HepG2 (cell line): ENCODE results near the gene ZNF548. TPM values are rescaled to one million over a fixed set of nuclear protein-coding genes. Genes with fewer than 3 reads are reported as not detected.

Source experiments
- ATAC-seq: fragments of 200-7000 bp; cut with Tn5 transposase; 3 replicates; pipeline ENCODE4 v1.9.1; 2020; ENCODE audit warnings: mild to moderate bottlenecking, moderate library complexity
- BruUV-seq: library from RNA; stranded (reverse); fragments of 400-500 nt; replicated peaks from 2 replicates; lab custom pipeline; 2021; lab: Mats Ljungman, UMichigan
- CTCF ChIA-PET: fragments of 300-600 bp; formaldehyde crosslinking; extraction: SDS; loops from one replicate; lab custom pipeline; 2021; ENCODE audit warnings: low total read pairs, inconsistent platforms, low intra/inter-chr PET ratio; lab: Yijun Ruan, JAX
- POLR2A ChIA-PET: fragments of 350-600 bp; sonication (Branson Sonifier 250); formaldehyde crosslinking; loops from one replicate; lab custom pipeline; 2020; ENCODE audit warnings: antibody characterized with exemption, inconsistent platforms; lab: Yijun Ruan, JAX
- DNase-seq: peaks from one replicate; pipeline ENCODE4 v3.0.0-alpha.2; 2015; ENCODE audit warnings: low spot score
- FAIRE-seq: peaks from 3 replicates; lab custom pipeline; 2011; peaks lifted over from hg19 to GRCh38; lab: Jason Lieb, UNC
- H2AFZ ChIP-seq: one replicate; pipeline ENCODE4 v1.6.1; 2011; ENCODE audit warnings: low read length, inconsistent platforms
- H3K27ac ChIP-seq: fragments of 300-600 bp; 3 replicates; pipeline ENCODE4 v1.8.0; 2011; ENCODE audit warnings: mixed run types, mild to moderate bottlenecking, mixed read lengths, low read length, inconsistent platforms; ENCODE audit not compliant: insufficient read depth; ENCODE audit errors: extremely low read length
- H3K27me3 ChIP-seq, 2 experiments: fragments of 200-600 bp in 1 of 2; 2 replicates in 1 of 2; 3 replicates in 1 of 2; pipeline versions ENCODE4 v1.6.0 to v1.8.0; 2011; ENCODE audit warnings: low read length in 2 of 2, mild to moderate bottlenecking in 2 of 2, moderate library complexity in 2 of 2, inconsistent platforms in 1 of 2; ENCODE audit not compliant: insufficient read depth in 2 of 2, control insufficient read depth in 1 of 2
- H3K36me3 ChIP-seq, 2 experiments: fragments of 200-600 bp in 1 of 2; replicated peaks in 1 of 2; 2 replicates in 1 of 2; 3 replicates in 1 of 2; pipeline versions ENCODE4 v1.5.1 to v1.8.0; 2011; ENCODE audit warnings: low read length in 2 of 2, inconsistent platforms in 1 of 2; ENCODE audit not compliant: insufficient read depth in 2 of 2, control insufficient read depth in 1 of 2
- H3K4me1 ChIP-seq: 2 replicates; pipeline ENCODE4 v1.5.1; 2012; ENCODE audit warnings: low read length, inconsistent platforms; ENCODE audit not compliant: insufficient read depth
- H3K4me2 ChIP-seq: 2 replicates; pipeline ENCODE4 v1.6.0; 2011; ENCODE audit warnings: low read depth, low read length, inconsistent platforms
- H3K4me3 ChIP-seq, 3 experiments: fragments of 200-600 bp in 1 of 3; sonication (generic), shearing (Covaris generic) in 1 of 3; replicated peaks in 1 of 3; 2 replicates each; pipeline ENCODE4 v1.5.1; 2011 to 2016; ENCODE audit warnings: low read length in 3 of 3, inconsistent platforms in 2 of 3, low read depth in 2 of 3, mild to moderate bottlenecking in 2 of 3, control low read depth in 1 of 3, mixed read lengths in 1 of 3; ENCODE audit not compliant: insufficient read depth in 1 of 3
- H3K79me2 ChIP-seq: one replicate; pipeline ENCODE4 v1.6.1; 2011; ENCODE audit warnings: low read length, inconsistent platforms; ENCODE audit not compliant: insufficient read depth
- H3K9ac ChIP-seq: 2 replicates; pipeline ENCODE4 v1.6.0; 2011; ENCODE audit warnings: mild to moderate bottlenecking, low read depth, low read length, inconsistent platforms; ENCODE audit not compliant: insufficient read depth
- H3K9me3 ChIP-seq: 2 replicates; pipeline ENCODE4 v1.5.1; 2012; ENCODE audit warnings: mild to moderate bottlenecking, low read length
- H4K20me1 ChIP-seq: 2 replicates; pipeline ENCODE4 v1.6.0; 2011; ENCODE audit warnings: inconsistent platforms, mild to moderate bottlenecking, low read length, moderate library complexity; ENCODE audit not compliant: insufficient read depth
- BATF2 ChIP-seq: sonication (generic); formaldehyde crosslinking; IDR thresholded peaks from 2 replicates; pipeline ENCODE4 v1.8.0; 2022; ENCODE audit warnings: mild to moderate bottlenecking, missing genetic modification reagents, moderate library complexity
- CTCF ChIP-seq: sonication (generic); formaldehyde crosslinking; IDR thresholded peaks from 2 replicates; pipeline ENCODE4 v1.5.0; 2020; ENCODE audit warnings: mild to moderate bottlenecking, missing genetic modification reagents, moderate library complexity
- GLI4 ChIP-seq: sonication (generic); formaldehyde crosslinking; IDR thresholded peaks from 2 replicates; pipeline ENCODE4 v1.5.1; 2020; ENCODE audit warnings: missing genetic modification reagents, mild to moderate bottlenecking, moderate library complexity, borderline replicate concordance
- HNRNPK ChIP-seq: fragments of 200-400 bp; formaldehyde crosslinking; IDR thresholded peaks from 2 replicates; pipeline ENCODE4 v1.6.1; 2018; ENCODE audit warnings: low read length, low read depth, moderate library complexity, mild to moderate bottlenecking; ENCODE audit not compliant: poor library complexity, severe bottlenecking
- IRF2 ChIP-seq: IDR thresholded peaks from 2 replicates; pipeline ENCODE4 v1.6.1; 2018; ENCODE audit warnings: missing genetic modification reagents, missing compliant biosample characterization
- RFXAP ChIP-seq: sonication (generic); formaldehyde crosslinking; IDR thresholded peaks from 2 replicates; pipeline ENCODE4 v1.4.0; 2020; ENCODE audit warnings: missing genetic modification reagents, borderline replicate concordance
- SUZ12 ChIP-seq: fragments of 150-350 bp; IDR thresholded peaks from 2 replicates; pipeline ENCODE4 v1.6.1; 2014; ENCODE audit warnings: low read depth, low read length
- ZNF329 ChIP-seq: sonication (generic); formaldehyde crosslinking; IDR thresholded peaks from 2 replicates; pipeline ENCODE4 v1.9.0; 2021; ENCODE audit warnings: low read depth, mild to moderate bottlenecking, missing genetic modification reagents
- ZNF646 ChIP-seq: sonication (generic); formaldehyde crosslinking; IDR thresholded peaks from 2 replicates; pipeline ENCODE4 v1.9.0; 2021; ENCODE audit warnings: mild to moderate bottlenecking, missing genetic modification reagents
- ZNF710 ChIP-seq: sonication (generic); formaldehyde crosslinking; IDR thresholded peaks from 2 replicates; pipeline ENCODE4 v1.5.0; 2020; ENCODE audit warnings: mild to moderate bottlenecking, missing genetic modification reagents, borderline replicate concordance
- ZNF768 ChIP-seq: sonication (generic); formaldehyde crosslinking; IDR thresholded peaks from 2 replicates; pipeline ENCODE4 v1.4.0; 2020; ENCODE audit warnings: missing genetic modification reagents
- ZSCAN30 ChIP-seq: sonication (generic); formaldehyde crosslinking; IDR thresholded peaks from 2 replicates; pipeline ENCODE4 v1.5.0; 2020; ENCODE audit warnings: mild to moderate bottlenecking, missing genetic modification reagents
- WGBS: methylation state at CpG from one replicate; pipeline ENCODE4 v1.1.6; 2017; ENCODE audit warnings: low lambda C conversion rate; 5-methylcytosine and 5-hydroxymethylcytosine counted together
- in situ Hi-C: cut with HindIII; loops from 2 replicates; pipeline ENCODE4 v1.10.0; 2017; ENCODE audit warnings: low pct_unique_long_range_greater_than_20kb; ENCODE audit not compliant: extremely low pct_ligation_motif_present
- intact Hi-C: fragments of 100-400 bp; cut with micrococcal nuclease; formaldehyde crosslinking; loops from one replicate; pipeline ENCODE4 v1.10.0; 2022; ENCODE audit not compliant: unreplicated experiment
- polyA plus RNA-seq, 8 experiments: library from polyadenylated mRNA; depleted of rRNA in 3 of 8; stranded (reverse) in 7 of 8; unstranded in 1 of 8; fragments of >200 nt; fragmentation: Illumina TruSeq in 4 of 8; extraction: Trizol in 4 of 8; gene quantifications; 2 replicates each; pipeline versions ENCODE4 v1.2.1 to v1.2.3, GENCODE V29; 2011 to 2016; ENCODE audit warnings: low read depth in 4 of 8, missing spikeins in 1 of 8, mixed read lengths in 1 of 8; ENCODE audit not compliant: insufficient read depth in 1 of 8
- total RNA-seq, 5 experiments: library from RNA; depleted of rRNA; stranded (reverse); fragments of >200 nt; fragmentation: Illumina TruSeq; extraction: Trizol; gene quantifications; 2 replicates each; pipeline ENCODE4 v1.2.3, GENCODE V29; 2016; ENCODE audit warnings: low read depth in 1 of 5

Gene ZNF548
- total and polyA plus RNA-seq, 2 of the 13 experiments (the other 11 are each of a cell fraction or from before 2014, with no cell fraction given): 19.6 to 24.9 TPM

- CTCF ChIA-PET: no interaction called here
- Histone ChIP-seq H3K4me1 (peaks cover 22% of the 10 kb centered on the region), H3K79me2 (peaks cover 51% of the 10 kb centered on the region), H3K27ac (no peak overlapping the region), H3K9ac (peak overlapping the region; percentile 80), H3K4me3 (peak overlapping the region; percentile 83 to 98 (median 88)), H3K27me3 (no peaks in the 10 kb centered on the region; a peak in 1 of 5 replicates), H3K9me3 (no peaks in the 10 kb centered on the region), H4K20me1 (peaks cover 4% of the 10 kb centered on the region; the same call in 1 of the 2 replicates), H2AFZ (no peak overlapping the region), H3K36me3 (peaks cover 4 to 10% of the 10 kb centered on the region in 2 experiments), H3K4me2 (peak overlapping the region; percentile 87)
- WGBS: 31% methylated on average over 1 of the region's 1 CpG
- in situ Hi-C loops: no loop called here
- POLR2A ChIA-PET: interaction anchor here (2.0 kb wide), 1 partner anchor 47 kb away, joined by 9 read pairs; the partner anchor contains the start of gene ZNF548
- TF ChIP-seq ZNF768 (CRISPR knock-in tag) (no peak), HNRNPK (no peak), ZNF710 (CRISPR knock-in tag) (no peak), IRF2 (CRISPR knock-in tag) (no peak), ZNF646 (CRISPR knock-in tag) (no peak), BATF2 (CRISPR knock-in tag) (no peak), SUZ12 (no peak), CTCF (CRISPR knock-in tag) (no peak), RFXAP (CRISPR knock-in tag) (no peak), ZNF329 (no peak), GLI4 (CRISPR knock-in tag) (no peak), ZSCAN30 (CRISPR knock-in tag) (no peak)
- no peak for DNase-seq
- intact Hi-C loops: no loop called here
- no peak for FAIRE-seq
- no peak for ATAC-seq
- no TSS peak for BruUV-seq
These were observed 46.8 kb downstream of the ZNF548 start for GRCh38 chr19:57436417-57436816.
